ENCODE measurements around the gene BBX.

GRCh38 chr3:107683447-107683846 lies 160.7 kb downstream of the BBX start:
- TF ChIP-seq EZH2 (IDR thresholded peaks at IDR 0.05; ENCODE audit: insufficient read depth, poor library complexity, severe bottlenecking) (no peak), EZH2phosphoT487 (IDR thresholded peaks at IDR 0.05; ENCODE audit: insufficient read depth, low read depth) (no peak)

All from GM23248 (cell line).